Effector CD8-positive, alpha-beta T cell (primary cell): ENCODE data around the gene TRNT1.

Experiments used
- DNase-seq: peaks from one replicate; lab custom pipeline; 2025; lab: John Stamatoyannopoulos, UW

The TRNT1 gene

GRCh38 chr3:3178498-3179328 lies 52.0 kb downstream of the TRNT1 start:
- DNase-seq, result no peak

- peak; percentile 87 for DNase-seq
Measured at GRCh38 chr3:3179407-3180094, 52.8 kb downstream of the TRNT1 start, which contains the start of gene CRBN. CRBN (minus strand) TSS chr3:3179691; CDS start chr3:3179687, 4 bp downstream.

GRCh38 chr3:3180456-3180855 lies 53.7 kb downstream of the TRNT1 start:
- no peak for DNase-seq

- no peak for DNase-seq
Measured at GRCh38 chr3:3184876-3185275, 58.1 kb downstream of the TRNT1 start.

- DNase-seq, result no peak
Measured at GRCh38 chr3:3189102-3189727, 62.5 kb downstream of the TRNT1 start.

- DNase-seq, result no peak
Measured at GRCh38 chr3:3189961-3190360, 63.2 kb downstream of the TRNT1 start.

- DNase-seq, result no peak
Measured at GRCh38 chr3:3191675-3192285, 65.0 kb downstream of the TRNT1 start.

- no peak for DNase-seq
Measured at GRCh38 chr3:3192286-3192675, 65.5 kb downstream of the TRNT1 start.

GRCh38 chr3:3194861-3195260 lies 68.1 kb downstream of the TRNT1 start:
- no peak for DNase-seq

- DNase-seq, result no peak
Measured at GRCh38 chr3:3196148-3196861, 69.6 kb downstream of the TRNT1 start.
